ENCODE data around the gene CAV1.

The CAV1 gene

GRCh38 chr7:116532102-116532688 lies 7.4 kb downstream of the CAV1 start:
- DNase-seq = no peak

GRCh38 chr7:116534790-116535189 lies 10.0 kb downstream of the CAV1 start:
- DNase-seq = no peak

DNA sequence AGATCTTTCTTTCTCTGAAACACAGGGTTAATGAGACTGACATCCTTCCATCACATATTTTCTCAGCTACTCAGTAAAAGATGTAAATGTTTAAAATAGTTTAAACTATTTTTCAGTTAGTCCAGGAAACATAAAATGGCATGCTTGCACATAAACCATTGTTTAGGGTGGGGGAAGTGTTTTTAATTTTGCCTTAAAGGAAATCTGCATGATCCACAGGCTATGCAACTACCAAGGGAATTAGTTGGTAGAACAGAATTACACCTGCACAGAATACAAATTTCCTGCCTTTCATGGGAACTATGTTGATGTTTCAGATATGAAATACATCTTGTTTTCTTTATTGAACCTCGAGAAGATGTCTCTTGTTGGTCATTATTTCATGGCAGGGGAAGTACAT lies 10.6 kb downstream of the CAV1 start:
- DNase-seq = no peak

- DNase-seq = no peak
Measured at GRCh38 chr7:116538138-116538537, 13.3 kb downstream of the CAV1 start.

DNA sequence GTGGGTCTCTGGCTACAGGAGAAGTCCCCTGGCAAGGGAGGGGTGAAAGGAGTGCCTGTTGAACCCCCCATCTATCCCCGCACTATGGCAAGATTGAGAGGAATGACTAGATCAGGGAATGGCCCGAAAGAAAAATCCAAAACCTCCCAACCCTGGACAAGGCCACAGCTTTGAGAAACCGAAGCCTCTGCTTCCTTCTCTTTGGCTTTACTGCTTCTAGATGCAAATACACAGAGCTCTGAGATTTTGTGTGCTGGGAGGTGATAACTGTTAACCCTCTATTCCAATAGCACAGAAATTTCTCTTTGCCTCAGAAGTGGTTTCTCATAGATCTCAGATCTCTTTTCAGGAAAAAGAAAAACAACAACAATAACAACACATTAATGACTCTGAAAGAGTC lies 15.0 kb downstream of the CAV1 start:
- DNase-seq = no peak

GRCh38 chr7:116540743-116541142 lies 15.9 kb downstream of the CAV1 start:
- no peak for DNase-seq

DNA sequence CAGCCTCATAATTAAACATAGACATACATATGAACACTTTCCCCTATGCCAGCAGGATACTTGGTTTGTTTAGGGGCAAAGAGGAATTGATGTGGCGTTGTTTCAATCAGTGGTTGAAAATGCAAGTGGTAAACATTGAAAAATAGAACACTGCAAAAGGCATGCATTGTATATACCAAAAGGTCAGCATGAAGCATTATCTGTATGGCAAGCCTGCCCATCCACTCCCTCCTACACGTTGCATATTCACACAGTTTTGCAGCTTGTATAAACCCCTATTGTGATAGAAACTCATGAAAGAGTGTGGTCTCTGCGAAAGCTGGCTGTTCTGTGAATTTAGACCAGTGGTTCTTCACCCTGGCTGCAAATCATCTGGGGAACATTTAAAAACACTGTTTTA lies 17.1 kb downstream of the CAV1 start:
- DNase-seq = no peak

- DNase-seq = no peak
Measured at GRCh38 chr7:116542618-116543017, 17.8 kb downstream of the CAV1 start.

- no peak for DNase-seq
Measured at GRCh38 chr7:116543664-116544063, 18.8 kb downstream of the CAV1 start.

DNA sequence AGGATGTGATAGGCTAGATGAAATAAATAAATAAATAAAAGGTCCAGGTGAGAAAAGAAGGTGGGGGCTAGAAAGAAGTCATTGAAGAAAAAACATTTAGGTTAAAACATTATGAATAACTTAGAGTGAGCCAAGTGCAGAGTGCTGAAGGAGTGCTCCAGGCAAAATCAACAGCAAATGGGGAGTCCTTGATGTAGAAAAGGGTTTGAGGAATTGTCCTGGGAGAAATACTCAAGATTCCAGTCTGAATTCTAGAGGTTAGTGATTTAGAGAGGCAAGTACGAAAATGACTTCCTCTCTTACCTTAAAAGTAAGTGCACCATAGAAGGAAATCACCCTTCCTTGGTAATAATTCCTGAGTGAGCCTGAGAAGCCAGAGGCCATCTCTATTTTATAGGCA lies 19.7 kb downstream of the CAV1 start:
- DNase-seq = no peak

- DNase-seq = no peak
Measured at GRCh38 chr7:116545411-116545993, 20.7 kb downstream of the CAV1 start.

- no peak for DNase-seq
Measured at GRCh38 chr7:116546054-116546453, 21.2 kb downstream of the CAV1 start.

DNA sequence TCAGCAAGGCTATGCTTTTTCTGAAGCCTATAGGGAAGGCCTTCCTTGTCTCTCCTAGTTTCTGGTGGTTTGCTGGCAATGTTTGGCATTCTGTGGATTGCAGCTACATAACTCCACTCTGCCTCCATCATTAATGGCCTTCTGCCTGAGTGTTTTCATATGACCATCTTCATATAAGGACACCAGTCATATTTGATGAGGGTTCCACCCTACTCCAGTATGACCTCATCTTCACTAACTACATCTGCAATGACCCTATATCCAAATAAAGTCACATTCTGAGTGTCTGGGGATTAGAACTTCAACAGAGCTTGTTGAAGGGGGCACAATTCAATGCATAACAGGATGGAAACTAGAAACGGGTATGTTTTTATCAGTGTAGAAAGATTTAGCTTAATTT lies 22.1 kb downstream of the CAV1 start:
- DNase-seq = no peak

DNA sequence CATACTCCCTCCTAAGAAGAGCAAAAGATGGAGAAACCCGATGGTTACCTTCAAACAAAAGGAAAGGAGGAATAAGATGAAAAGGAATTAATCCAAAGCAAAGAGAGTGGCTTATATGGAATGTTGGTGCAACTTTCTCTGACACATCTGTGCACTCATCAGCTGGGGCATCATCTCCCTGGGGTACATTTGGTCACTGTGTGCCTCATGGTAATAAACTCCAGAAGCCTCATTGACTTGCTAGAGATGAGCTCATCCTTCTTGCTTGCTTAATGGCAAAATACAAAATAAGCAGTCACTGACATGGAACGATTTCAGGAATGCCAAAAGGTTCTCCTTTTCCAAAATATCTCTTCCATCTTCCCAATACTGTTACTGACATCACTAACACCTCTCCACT lies 22.5 kb downstream of the CAV1 start:
- no peak for DNase-seq

GRCh38 chr7:116548506-116548905 lies 23.7 kb downstream of the CAV1 start:
- no peak for DNase-seq

DNA sequence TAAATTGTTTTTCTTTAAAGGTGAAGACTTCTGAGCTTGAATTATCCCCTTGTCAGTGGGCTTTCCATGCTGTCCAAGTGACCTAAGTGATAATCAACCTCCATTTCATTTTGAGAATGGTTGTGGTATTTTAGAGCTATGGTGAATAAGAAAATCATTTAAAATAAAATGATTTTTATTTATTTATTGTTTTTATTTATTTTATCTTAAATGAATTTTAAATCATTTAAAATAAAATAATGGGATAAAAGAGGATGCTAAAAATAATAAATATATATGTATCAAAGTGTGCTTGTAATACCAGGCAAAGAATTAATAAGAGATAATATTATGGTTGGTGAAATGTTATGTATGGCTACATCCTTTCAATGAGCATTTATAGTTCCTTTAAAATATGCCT lies 24.5 kb downstream of the CAV1 start:
- DNase-seq = no peak

DNA sequence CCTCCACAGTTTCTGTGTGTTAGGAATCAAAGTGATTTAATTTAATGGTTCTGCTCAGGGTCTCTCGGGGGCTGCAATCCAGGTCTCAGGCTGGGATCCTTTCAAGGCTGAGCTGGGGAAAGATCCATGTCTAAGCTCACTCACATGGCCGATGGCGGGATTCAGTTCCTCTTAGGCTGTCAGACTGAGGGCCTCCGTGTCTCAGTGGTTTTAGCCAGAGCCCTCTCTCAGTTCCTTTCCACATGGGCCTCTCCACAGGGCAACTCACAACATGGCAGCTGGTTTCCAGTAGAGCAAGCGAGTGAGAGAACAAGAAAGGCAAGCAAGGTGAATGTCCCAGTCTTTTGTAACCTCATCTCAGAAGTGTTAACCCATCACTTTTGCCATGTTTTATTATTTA lies 26.9 kb downstream of the CAV1 start:
- no peak for DNase-seq

DNA sequence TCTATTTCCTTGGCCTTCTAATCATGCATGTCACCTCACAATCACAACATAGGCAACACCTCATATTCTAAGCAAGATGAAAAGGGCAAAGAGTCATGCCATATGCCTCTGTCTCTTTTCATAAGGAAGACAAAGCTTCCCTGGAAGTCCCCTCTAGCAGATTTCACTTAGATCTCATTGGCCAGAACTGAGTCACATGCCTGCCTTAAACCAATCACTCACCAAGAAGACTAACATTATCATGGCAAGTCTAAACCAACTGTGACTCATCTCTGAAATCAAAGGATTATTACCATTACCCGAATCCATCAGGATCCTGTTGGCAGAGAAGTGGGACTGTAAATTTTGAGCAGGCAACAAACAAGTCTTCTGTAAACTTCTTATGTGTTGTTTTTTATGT lies 27.8 kb downstream of the CAV1 start:
- no peak for DNase-seq

- no peak for DNase-seq
Measured at GRCh38 chr7:116553168-116553964, 28.5 kb downstream of the CAV1 start.

DNA sequence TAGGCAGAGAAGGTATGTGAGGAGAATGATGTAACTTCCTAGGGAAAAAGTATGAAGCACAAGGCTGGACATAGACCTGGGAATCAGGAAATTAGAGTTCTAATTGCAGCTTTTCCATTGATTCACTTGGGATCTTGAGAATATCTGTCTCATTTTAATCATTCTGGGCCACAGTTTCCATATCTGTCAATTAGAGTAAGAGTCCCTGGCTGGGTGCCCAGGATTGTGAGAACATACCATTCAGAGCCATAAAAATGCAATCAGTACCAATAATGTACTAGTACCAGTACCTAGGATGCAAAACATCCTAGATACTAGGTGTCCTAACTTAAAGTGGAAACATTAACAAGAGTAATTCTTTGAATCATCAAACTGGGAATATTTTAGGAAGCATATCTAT lies 29.6 kb downstream of the CAV1 start:
- no peak for DNase-seq

GRCh38 chr7:116554911-116555310 lies 30.1 kb downstream of the CAV1 start:
- no peak for DNase-seq

- no peak for DNase-seq
Measured at GRCh38 chr7:116557066-116557585, 32.3 kb downstream of the CAV1 start.

- DNase-seq = no peak
Measured at GRCh38 chr7:116557901-116558300, 33.1 kb downstream of the CAV1 start.
